HG03354 (cell line): ENCODE data around the gene LDB3.
"Not testable (repeated sequence)": the region's sequence is repeated elsewhere in the genome, so short reads cannot be mapped to it uniquely, and the experiment has no call there.

Source experiments
- ATAC-seq: cut with Tn5 transposase; IDR thresholded peaks from one replicate; pipeline ENCODE4 v1.9.1; 2021; ENCODE audit warnings: mild to moderate bottlenecking; ENCODE audit not compliant: unreplicated experiment, poor library complexity, severe bottlenecking

Gene LDB3, protein sequence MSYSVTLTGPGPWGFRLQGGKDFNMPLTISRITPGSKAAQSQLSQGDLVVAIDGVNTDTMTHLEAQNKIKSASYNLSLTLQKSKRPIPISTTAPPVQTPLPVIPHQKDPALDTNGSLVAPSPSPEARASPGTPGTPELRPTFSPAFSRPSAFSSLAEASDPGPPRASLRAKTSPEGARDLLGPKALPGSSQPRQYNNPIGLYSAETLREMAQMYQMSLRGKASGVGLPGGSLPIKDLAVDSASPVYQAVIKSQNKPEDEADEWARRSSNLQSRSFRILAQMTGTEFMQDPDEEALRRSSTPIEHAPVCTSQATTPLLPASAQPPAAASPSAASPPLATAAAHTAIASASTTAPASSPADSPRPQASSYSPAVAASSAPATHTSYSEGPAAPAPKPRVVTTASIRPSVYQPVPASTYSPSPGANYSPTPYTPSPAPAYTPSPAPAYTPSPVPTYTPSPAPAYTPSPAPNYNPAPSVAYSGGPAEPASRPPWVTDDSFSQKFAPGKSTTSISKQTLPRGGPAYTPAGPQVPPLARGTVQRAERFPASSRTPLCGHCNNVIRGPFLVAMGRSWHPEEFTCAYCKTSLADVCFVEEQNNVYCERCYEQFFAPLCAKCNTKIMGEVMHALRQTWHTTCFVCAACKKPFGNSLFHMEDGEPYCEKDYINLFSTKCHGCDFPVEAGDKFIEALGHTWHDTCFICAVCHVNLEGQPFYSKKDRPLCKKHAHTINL

DNA sequence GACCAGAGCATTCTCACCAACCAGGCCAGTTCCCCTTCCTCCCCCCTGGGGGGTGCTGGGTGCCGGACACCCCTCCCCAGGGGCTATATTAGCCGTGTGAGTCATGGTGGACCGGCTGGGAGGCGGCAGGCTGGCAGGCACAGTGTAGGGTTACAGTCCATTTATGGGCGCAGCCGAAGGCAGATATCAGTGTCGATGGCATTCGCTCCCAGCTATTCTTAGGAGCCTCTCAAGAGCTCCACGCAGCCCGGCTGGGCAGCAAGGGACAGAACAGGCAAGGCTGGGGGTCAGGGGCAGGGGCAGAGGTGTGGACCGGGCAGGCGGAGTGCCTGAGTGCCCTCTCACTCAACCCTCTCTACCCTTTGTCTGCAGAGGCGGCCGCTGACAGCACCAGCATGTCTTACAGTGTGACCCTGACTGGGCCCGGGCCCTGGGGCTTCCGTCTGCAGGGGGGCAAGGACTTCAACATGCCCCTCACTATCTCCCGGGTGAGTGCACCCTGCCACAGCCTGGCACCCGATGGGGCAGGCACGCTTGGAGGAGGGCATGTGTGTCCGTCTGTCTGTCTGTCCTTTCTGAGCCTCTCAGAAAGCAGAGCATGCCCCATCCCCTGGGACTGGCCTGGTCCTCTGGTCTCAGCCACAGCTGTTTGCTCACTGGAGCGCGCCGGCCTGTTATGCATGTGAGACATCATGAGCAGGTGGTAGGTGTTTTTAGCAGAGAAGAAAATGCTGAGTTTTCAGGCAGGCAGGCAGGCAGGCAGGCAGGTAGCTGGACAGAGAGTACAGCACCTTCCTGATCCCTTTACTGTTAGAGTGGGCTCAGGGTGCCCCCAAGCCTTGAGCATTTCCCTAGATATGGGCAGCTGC is at the start of gene LDB3:
Gene LDB3, plus strand, starts transcription at position 215 of the 869 bp plus-strand sequence. Its CDS starts 181 bp downstream, at position 396.
- peak; percentile 81 for ATAC-seq

DNA sequence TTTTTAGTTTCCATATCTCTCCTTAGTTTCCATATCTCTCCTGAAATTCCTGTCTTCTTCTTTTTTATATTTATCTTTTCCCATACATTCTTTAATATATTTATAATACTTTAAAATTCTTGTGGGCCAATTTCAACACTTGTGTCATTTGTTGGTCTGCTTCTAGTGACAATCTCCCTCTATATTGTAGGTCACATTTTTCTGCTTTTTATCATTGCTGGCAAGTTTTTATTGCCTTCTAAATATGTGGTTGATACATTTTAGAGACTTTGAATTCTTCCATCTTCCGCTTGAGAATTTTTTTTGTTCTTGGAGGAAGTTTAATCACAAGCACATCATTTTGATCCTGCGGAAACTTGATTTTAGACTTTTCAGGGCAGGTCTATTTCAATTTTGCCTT is 40.0 kb upstream of the LDB3 start:
- no peak for ATAC-seq

DNA sequence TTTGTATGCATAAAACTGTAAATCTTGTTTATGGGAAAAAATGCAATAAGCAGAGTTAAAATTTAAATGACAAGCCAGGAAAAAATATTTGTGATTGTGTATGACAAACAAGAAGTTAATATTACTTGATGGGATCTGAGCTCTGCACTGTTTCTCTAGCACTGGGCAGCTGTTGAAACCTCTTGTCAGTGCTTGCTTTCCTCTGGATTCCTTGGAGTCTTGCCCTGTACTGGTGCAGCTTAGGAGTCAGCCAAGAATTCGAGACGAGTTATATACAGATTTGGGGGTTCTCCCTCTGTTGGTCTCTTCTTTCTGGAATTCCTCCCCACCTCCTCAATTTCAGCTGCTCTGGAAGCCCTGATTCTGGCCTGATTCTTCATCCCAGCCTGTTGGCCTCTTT is 38.2 kb upstream of the LDB3 start:
- no peak for ATAC-seq

DNA sequence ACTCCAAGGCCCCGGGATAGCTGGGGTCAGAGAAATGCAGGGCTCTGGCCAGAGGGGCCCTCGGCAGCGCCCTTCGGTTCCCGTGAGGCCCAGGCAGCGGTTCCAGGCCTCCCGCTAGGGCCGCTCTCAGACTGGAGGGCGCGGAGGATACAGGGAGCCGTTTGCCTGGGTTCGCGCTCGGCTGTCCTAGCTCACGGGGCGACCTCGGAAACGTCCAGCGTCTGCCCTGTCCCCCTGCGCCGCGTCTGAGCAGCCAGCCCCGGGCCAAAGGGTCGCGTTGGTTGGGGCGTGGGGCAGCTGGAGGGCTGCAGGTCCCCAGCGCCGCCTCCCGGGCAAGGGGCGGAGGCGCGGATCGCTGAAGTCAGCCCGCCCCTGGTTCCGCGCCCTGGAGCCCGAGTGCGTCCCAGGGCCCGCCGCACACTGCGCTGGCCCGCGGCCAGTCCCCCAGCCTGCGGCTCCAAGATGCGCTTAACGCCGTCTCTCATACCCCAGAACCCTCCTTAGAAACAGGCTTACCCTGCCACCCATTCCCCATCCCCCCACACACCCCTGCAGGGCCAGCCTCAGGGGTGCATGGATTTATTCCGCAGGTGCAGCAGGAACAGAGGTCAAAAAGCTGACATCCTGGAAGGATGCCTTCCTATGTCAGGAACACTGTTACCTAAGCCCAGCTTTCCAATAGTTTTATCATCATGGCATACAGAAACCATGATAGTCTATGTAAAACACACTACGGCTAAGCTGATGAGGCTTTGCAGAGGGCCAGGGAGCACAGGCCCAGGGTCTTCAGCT is 36.1 kb upstream of the LDB3 start:
- ATAC-seq, result no peak

DNA sequence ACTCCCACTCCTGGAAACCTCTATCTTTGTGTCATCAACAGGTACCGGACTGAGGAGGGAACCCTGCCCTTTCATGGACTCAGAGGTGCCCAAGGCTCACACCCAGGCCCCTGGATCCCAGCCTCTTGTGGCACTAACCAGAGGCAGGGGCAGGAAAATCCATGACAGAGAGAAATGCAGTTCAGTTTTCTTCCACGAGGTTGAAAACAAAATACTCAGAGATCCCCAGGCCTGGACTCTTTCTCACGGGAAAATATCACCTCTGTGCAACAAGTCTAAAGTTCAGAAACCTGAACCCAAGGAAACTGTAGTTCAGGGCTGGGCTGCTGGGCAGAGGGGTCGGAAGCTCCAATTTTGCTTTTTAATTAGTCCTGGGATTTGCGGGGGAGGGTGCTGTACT is 35.4 kb upstream of the LDB3 start:
- ATAC-seq, result no peak

DNA sequence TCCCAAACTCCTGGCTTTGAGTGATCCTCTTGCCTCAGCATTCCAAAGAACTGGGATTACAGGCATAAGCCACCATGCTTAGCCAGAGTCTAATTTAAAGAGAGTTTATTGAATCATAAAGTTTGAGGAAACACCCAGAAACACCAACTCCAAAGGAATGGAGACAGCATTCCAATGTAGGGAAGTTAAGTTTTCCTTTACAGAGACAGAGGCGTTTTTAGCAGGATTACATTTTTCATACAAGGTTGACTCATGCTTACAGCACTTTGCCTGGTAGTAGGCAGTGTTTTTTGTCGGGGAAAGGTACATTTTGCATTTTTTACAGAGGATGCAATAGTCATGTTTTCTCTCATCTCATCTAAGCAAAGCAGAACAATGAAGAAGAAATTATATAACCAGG is 32.9 kb upstream of the LDB3 start:
- no peak for ATAC-seq

DNA sequence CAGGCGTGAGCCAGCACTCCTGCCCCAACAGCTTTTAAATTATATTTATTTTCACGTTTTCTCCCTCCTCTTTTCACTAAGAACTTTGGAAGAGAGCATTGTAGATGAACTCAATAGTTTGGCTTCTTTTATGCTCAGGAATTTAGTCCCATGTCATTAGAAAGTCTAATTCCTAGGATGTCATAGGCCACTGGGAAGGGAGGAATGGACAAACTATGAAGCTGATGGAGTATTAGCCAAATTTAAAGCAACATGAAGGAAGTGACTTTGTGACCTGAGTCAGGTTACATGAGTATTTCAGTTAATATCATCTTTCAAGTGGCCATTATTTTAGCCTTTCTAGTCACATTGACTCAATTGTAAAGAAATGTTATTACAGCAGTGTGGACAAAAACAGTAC is 32.0 kb upstream of the LDB3 start:
- no peak for ATAC-seq

DNA sequence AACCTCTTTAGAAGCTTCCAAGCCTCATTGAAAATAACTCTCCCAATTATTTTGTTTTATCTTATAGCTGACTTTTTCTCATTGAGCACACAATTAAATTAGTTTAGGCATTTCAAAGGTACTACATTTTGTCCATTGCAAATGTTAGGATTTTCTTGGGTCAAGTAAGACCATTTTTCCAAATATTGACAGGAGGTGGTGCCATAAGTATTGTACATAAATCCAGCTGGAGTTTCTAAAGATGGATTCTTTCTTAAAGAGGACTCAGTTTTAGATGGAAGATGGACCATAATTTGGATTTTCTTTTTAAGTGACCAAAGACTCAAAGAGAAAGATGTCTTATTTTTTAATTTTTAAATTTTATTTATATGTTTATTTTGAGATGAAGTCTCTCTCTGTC is 26.3 kb upstream of the LDB3 start:
- no peak for ATAC-seq

DNA sequence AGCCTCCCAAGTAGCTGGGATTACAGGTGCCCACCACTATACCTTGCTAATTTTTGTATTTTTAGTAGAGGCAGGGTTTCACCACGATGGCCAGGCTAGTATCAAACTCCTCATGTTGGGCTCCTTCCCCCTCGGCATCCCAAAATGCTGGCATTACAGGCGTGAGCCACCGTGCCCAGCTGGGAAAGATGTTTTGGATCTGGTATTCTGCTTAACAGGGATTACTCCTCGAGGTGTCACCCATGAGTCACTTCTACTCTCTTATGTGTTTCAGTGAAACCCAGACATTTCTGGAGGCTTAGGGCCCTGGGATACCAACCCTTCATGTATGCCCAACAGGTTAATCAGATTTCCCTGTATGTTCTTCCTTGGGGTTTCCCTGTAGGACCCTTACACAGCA is 25.8 kb upstream of the LDB3 start:
- ATAC-seq, result no peak

DNA sequence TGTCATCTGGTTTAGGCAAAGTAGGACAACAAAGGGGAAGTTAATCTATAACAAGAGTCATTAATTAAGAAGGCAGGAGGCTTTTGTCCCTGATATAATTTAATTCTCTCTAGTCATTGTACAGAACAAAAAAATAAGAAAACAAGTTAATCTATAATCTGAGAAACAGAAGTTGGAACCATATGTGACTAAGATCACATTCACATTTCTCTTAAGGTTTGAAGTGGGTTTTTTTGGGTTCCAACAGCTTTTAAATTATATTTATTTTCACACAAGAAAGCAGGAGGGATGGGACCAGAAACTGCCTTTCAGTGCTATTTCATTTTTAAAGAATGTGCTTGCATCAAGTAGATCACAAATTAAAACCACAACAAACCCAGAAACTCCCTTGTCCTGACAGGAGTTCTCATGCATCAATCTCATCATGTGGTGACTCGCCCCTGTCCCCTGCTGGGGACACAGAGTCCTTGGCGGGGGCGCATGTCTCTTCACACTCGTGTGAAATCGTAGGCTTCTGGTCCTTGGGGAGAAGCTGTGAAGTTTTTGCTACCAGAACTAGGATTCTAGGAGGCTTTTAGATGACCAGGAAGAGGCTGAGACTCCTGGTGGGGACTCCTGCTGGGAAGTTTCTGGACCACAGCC is 24.0 kb upstream of the LDB3 start:
- ATAC-seq, result peak; percentile 55

DNA sequence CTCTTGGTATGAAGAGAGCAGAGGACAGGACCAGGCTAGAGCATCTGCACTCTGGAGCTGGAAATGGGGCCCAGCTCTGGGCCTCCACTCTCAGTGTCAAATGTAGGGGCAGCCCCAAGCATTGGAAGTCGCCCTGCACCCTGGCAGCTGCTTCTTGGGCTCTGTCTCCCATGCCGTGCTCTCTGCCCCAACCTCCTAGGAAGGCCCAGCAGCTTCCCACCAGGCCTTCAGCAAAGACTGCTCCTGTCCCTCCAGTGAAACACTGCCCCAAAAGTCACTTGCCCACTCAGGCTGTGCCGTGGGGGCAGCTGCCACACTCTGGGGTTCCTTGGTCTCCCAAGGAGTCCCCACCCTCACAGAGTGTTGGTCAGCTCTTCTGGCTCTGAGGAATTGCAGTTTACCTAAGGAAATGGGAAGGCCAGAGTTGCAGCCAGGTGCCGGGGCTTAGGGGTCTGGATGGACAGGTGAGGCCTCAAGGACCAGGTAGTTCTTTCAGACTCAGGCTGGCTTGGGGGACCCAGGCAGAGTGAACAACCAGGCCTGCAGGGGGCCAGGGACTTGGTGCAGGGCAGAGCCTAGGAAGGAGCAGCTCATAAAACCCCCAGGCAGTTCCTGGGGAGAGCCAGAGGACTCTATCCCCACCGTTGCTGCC is 23.4 kb upstream of the LDB3 start:
- peak; percentile 24 for ATAC-seq

DNA sequence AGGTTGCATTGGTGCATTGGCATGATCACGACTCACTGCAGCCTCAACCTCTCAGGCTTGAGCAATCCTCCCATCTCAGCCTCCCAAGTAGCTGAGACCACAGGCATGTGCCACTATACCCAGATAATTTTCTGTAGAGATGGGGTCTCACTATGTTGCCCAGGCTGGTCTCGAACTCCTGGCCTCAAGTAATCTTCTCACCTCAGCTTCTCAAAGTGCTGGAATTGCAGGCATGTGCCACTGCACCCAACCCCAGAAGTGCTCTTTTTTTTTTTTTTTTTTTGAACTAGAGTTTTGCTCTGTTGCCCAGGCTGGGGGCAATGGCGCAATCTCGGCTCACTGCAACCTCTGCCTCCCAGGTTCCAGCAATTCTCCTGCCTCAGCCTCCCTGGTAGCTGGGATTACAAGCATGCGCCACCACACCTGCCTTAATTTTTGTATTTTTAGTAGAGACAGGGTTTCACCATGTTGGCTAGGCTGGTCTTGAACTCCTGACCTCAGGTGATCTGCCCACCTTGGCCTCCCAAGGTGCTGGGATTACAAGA is 22.6 kb upstream of the LDB3 start:
- not testable (repeated sequence) for ATAC-seq

DNA sequence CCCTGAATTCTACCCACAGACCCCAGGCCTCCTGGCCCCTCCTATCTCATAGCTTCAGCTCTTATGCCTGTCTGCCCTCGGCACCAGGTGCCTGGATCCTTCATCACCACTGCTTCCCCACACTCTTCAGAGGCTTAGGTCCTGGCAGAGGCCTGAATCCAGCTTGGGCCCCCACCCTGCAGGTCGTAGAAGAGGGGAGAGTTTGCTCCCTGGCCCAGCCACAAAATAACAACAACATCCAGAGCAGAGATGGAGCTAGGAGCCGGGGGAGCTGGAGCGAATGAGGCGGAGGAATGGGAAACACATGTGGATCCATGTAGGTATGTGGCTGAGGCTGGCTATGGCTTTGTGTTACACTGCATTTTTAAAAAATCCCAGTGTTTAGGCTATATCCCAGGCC is 21.8 kb upstream of the LDB3 start:
- ATAC-seq, result no peak

DNA sequence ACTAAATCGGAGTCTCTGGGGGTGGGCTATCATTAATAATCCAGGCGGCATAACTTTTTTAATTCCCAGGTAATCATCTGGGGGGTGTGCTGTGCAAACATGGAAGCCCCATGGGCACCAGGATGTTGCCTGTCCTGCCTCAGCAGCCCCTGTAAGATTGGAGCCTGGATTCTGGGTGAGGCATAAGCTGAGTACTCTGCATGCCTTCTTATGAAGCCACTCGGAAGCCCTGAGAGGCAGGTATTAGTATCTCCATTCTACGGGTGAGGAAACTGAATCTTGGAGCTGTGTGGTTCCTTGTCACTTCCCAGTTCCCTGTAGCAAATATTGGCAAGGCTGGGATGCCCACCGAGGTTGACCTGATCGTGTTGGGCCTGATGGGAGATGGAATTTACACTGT is 21.4 kb upstream of the LDB3 start:
- ATAC-seq, result no peak

DNA sequence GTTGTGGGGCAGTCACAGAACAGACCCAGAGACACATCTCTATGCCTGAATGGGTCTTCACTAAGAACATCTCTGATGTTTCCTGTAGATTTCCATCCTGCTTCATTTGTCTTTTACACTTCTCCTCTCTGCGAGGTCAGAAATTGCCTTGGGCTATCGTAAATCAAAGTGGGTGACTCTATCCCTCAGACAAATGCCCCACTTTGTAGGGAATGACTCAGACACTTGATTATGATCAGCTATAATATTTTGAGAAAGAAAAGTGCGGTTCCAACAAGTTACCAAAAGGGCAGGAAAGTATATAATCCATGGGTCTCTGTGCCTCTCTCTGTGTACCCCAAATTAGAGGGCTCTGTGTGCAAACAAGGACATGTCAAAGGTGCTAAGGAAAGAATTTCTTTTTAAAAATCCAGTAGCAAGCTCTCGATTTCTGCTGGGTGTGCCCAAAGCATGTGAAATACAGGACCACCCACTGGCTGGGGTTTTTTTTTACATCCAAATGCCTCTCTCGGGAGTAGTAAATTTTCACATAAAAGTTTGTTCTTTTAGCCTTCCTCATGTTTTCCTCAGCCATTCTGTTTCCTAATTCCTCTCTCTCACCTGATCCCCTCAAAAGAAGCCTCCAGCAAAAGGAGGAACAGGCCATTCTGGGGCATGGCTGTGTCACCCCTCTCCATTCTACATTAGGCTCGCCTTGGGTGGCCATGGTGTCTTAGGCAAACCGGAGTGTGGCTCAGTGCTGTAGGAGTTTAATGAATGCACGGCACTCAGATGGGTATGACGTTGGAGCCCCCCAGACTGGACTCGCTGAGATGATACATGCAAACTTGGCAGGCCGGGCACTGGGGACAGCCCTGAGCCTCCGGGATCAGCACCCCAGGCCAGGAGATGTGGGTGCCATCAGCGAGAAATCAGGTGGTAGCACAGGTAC is 20.3 kb upstream of the LDB3 start:
- ATAC-seq, result no peak

DNA sequence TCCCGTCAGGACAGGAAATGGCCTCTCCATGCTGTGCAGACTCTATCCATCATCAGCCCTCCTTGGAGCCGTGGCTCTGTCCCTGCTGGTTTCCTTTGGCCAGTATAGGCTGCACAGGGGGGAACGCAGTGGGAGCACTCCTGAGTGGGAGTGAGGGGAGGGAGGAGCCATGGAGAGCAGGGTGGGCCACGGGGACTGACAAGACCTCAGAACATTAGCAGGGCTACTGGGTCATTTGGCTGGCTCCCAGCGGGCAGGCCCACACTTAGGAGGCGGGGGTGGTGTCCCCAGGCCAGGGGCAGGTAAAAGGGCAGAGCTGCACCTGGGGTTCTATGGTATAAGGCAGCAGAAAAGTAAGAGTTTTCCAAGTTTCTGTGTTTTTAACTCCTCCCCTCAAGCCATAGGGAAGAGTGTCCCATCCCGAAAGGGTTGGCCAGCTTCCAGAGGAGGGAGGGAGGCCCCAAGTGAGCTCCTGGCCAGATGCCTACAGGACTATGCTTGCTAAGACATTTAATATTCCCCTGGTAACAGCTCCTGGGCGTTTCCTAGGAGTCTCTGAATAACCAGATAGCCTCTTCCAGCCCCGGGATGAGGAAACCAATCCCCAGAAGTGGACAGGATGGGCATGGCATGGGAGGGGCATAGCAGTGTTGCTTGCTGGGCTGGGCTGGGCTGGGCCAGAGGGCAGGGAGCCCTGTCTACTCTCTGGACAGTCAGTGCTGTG is 19.4 kb upstream of the LDB3 start:
- no peak for ATAC-seq
